Measurements from ENCODE around the gene LCTL.
A peak's percentile ranks its signal among the peaks of the same experiment; 100 is the strongest.
"Not testable (repeated sequence)": the region's sequence is repeated elsewhere in the genome, so short reads cannot be mapped to it uniquely, and the experiment has no call there.

Gene LCTL

GRCh38 chr15:66592505-66593218, 26.9 kb upstream of the LCTL start:
- TF ChIP-seq CTCF (IDR thresholded peaks at IDR 0.05; ENCODE audit: extremely low read depth, insufficient read depth, missing control alignments), result no peak
- in situ Hi-C loops (cut with MboI; ENCODE audit: low pct_unique_long_range_greater_than_20kb, low sequenced_read_pairs, unreplicated experiment), result no loop called here
- no peak for DNase-seq (ENCODE audit: low spot score)

GRCh38 chr15:66591322-66591862, 25.6 kb upstream of the LCTL start:
- no peak for DNase-seq (ENCODE audit: low spot score)
- TF ChIP-seq CTCF (IDR thresholded peaks at IDR 0.05; ENCODE audit: extremely low read depth, insufficient read depth, missing control alignments), result no peak
- in situ Hi-C loops (cut with MboI; ENCODE audit: low pct_unique_long_range_greater_than_20kb, low sequenced_read_pairs, unreplicated experiment), result no loop called here

GRCh38 chr15:66590435-66590834, 24.6 kb upstream of the LCTL start:
- TF ChIP-seq CTCF (IDR thresholded peaks at IDR 0.05; ENCODE audit: extremely low read depth, insufficient read depth, missing control alignments), result no peak
- no peak for DNase-seq (ENCODE audit: low spot score)
- in situ Hi-C loops (cut with MboI; ENCODE audit: low pct_unique_long_range_greater_than_20kb, low sequenced_read_pairs, unreplicated experiment), result no loop called here

- DNase-seq (ENCODE audit: low spot score); in situ Hi-C loops (cut with MboI; ENCODE audit: low pct_unique_long_range_greater_than_20kb, low sequenced_read_pairs, unreplicated experiment): not testable (repeated sequence)
Observed at GRCh38 chr15:66589429-66589828, 23.6 kb upstream of the LCTL start.

GRCh38 chr15:66588971-66589370, 23.2 kb upstream of the LCTL start:
- no peak for TF ChIP-seq CTCF (IDR thresholded peaks at IDR 0.05; ENCODE audit: extremely low read depth, insufficient read depth, missing control alignments)
- no peak for DNase-seq (ENCODE audit: low spot score)
- in situ Hi-C loops (cut with MboI; ENCODE audit: low pct_unique_long_range_greater_than_20kb, low sequenced_read_pairs, unreplicated experiment), result no loop called here

- peak; percentile 10 for TF ChIP-seq CTCF (IDR thresholded peaks at IDR 0.05; ENCODE audit: extremely low read depth, insufficient read depth, missing control alignments)
- no peak for DNase-seq (ENCODE audit: low spot score)
- in situ Hi-C loops (cut with MboI; ENCODE audit: low pct_unique_long_range_greater_than_20kb, low sequenced_read_pairs, unreplicated experiment), result no loop called here
Observed at GRCh38 chr15:66588537-66588936, 22.7 kb upstream of the LCTL start.

GRCh38 chr15:66587749-66588148, 22.0 kb upstream of the LCTL start:
- TF ChIP-seq CTCF (IDR thresholded peaks at IDR 0.05; ENCODE audit: extremely low read depth, insufficient read depth, missing control alignments), result no peak
- no peak for DNase-seq (ENCODE audit: low spot score)
- in situ Hi-C loops (cut with MboI; ENCODE audit: low pct_unique_long_range_greater_than_20kb, low sequenced_read_pairs, unreplicated experiment), result no loop called here
